GM23338 (cell line): Measurements from ENCODE around the gene RAD18. TPM values are rescaled to one million over a fixed set of nuclear protein-coding genes. Genes with fewer than 3 reads are reported as not detected.

ENCODE experiments used
- ATAC-seq: fragments of 200-7000 bp; cut with Tn5 transposase; 3 replicates; pipeline ENCODE4 v1.9.1; 2020
- DNase-seq: peaks from one replicate; pipeline ENCODE4 v3.0.0-alpha.2; 2015; ENCODE audit warnings: low spot score
- H2AFZ ChIP-seq: fragments of 200-600 bp; sonication (generic); 2 replicates; pipeline ENCODE4 v1.8.0; 2016; ENCODE audit warnings: antibody characterized with exemption, mild to moderate bottlenecking, moderate library complexity
- H3F3A ChIP-seq: fragments of 200-600 bp; sonication (generic); replicated peaks from 2 replicates; pipeline ENCODE4 v1.8.0; 2017; ENCODE audit warnings: antibody characterized with exemption, mixed run types, low read depth
- H3K27ac ChIP-seq: fragments of 200-600 bp; sonication (generic); 2 replicates; pipeline ENCODE4 v1.6.1; 2016; ENCODE audit warnings: low read depth
- H3K27me3 ChIP-seq: fragments of 200-600 bp; sonication (generic); 2 replicates; pipeline ENCODE4 v1.8.0; 2016; ENCODE audit warnings: mild to moderate bottlenecking, mixed run types, moderate library complexity; ENCODE audit not compliant: insufficient read depth
- H3K36me3 ChIP-seq: fragments of 200-600 bp; sonication (generic); 2 replicates; pipeline ENCODE4 v1.8.0; 2016; ENCODE audit warnings: mild to moderate bottlenecking; ENCODE audit not compliant: insufficient read depth
- H3K4me1 ChIP-seq: fragments of 200-600 bp; sonication (generic); 2 replicates; pipeline ENCODE4 v1.8.0; 2016; ENCODE audit warnings: mild to moderate bottlenecking, moderate library complexity; ENCODE audit not compliant: insufficient read depth
- H3K4me2 ChIP-seq: fragments of 200-600 bp; sonication (generic); 2 replicates; pipeline ENCODE4 v1.7.1; 2017; ENCODE audit warnings: mixed run types
- H3K4me3 ChIP-seq: fragments of 200-600 bp; sonication (generic); 2 replicates; pipeline ENCODE4 v1.6.1; 2016; ENCODE audit warnings: mixed run types
- H3K79me2 ChIP-seq: fragments of 200-600 bp; sonication (generic); replicated peaks from 2 replicates; pipeline ENCODE4 v1.8.0; 2017; ENCODE audit warnings: mild to moderate bottlenecking; ENCODE audit not compliant: insufficient read depth
- H3K9me2 ChIP-seq: fragments of 200-600 bp; sonication (generic); 2 replicates; pipeline ENCODE4 v1.8.0; 2017; ENCODE audit not compliant: insufficient read depth
- H4K20me1 ChIP-seq: fragments of 200-600 bp; sonication (generic); replicated peaks from 2 replicates; pipeline ENCODE4 v1.8.0; 2017; ENCODE audit warnings: mild to moderate bottlenecking; ENCODE audit not compliant: insufficient read depth
- H3K27ac Mint-ChIP-seq: 2 replicates; pipeline ENCODE4 v1.8.0; 2020; ENCODE audit warnings: inconsistent platforms, mild to moderate bottlenecking, moderate library complexity, mixed read lengths
- H3K27me3 Mint-ChIP-seq: 3 replicates; pipeline ENCODE4 v1.8.0; 2022; ENCODE audit warnings: low read depth, mild to moderate bottlenecking, moderate library complexity, mixed read lengths, inconsistent platforms; ENCODE audit not compliant: insufficient read depth, poor library complexity
- H3K36me3 Mint-ChIP-seq: 3 replicates; pipeline ENCODE4 v1.8.0; 2021; ENCODE audit warnings: low read depth, mild to moderate bottlenecking, inconsistent platforms, moderate library complexity, mixed read lengths
- H3K4me1 Mint-ChIP-seq: 3 replicates; pipeline ENCODE4 v1.8.0; 2020; ENCODE audit warnings: mild to moderate bottlenecking, inconsistent platforms, mixed read lengths
- H3K4me3 Mint-ChIP-seq: 3 replicates; pipeline ENCODE4 v1.8.0; 2021; ENCODE audit warnings: moderate library complexity, mild to moderate bottlenecking, inconsistent platforms, mixed read lengths
- H3K9me3 Mint-ChIP-seq: 3 replicates; pipeline ENCODE4 v1.8.0; 2020; ENCODE audit warnings: moderate library complexity, mild to moderate bottlenecking, inconsistent platforms, mixed read lengths
- CREB1 ChIP-seq: fragments of 250-450 bp; sonication (Bioruptor Pico); IDR thresholded peaks from 2 replicates; pipeline ENCODE4 v1.5.0; 2020; ENCODE audit warnings: low read depth, mild to moderate bottlenecking, moderate library complexity
- CTCF ChIP-seq, 2 experiments: fragments of 200-600 bp in 1 of 2; sonication (generic) in 1 of 2; conservative IDR thresholded peaks; 2 replicates each; pipeline versions ENCODE4 v1.5.1 to v1.6.1; 2016 to 2017; ENCODE audit warnings: antibody characterized with exemption in 2 of 2, low read depth in 2 of 2, mild to moderate bottlenecking in 2 of 2, moderate library complexity in 1 of 2
- ETS1 ChIP-seq: IDR thresholded peaks from 2 replicates; pipeline ENCODE4 v1.6.1; 2016; ENCODE audit warnings: antibody characterized with exemption
- EZH2 ChIP-seq: fragments of 200-600 bp; sonication (generic); IDR thresholded peaks from one replicate; pipeline ENCODE4 v1.8.0; 2017; ENCODE audit warnings: antibody characterized with exemption, mild to moderate bottlenecking, low read depth; ENCODE audit not compliant: unreplicated experiment
- EZH2phosphoT487 ChIP-seq: fragments of 200-600 bp; sonication (generic); IDR thresholded peaks from one replicate; pipeline ENCODE4 v1.8.1; 2018; ENCODE audit warnings: antibody characterized with exemption; ENCODE audit not compliant: unreplicated experiment
- JUNB ChIP-seq: IDR thresholded peaks from one replicate; pipeline ENCODE4 v1.6.1; 2016; ENCODE audit warnings: antibody characterized with exemption; ENCODE audit not compliant: unreplicated experiment
- NANOG ChIP-seq: IDR thresholded peaks from 2 replicates; pipeline ENCODE4 v1.6.1; 2016; ENCODE audit warnings: antibody characterized with exemption, borderline replicate concordance
- POLR2AphosphoS5 ChIP-seq: IDR thresholded peaks from 2 replicates; pipeline ENCODE4 v1.6.1; 2016; ENCODE audit warnings: antibody characterized with exemption, low read depth
- REST ChIP-seq: IDR thresholded peaks from one replicate; pipeline ENCODE4 v1.6.1; 2018; ENCODE audit warnings: antibody characterized with exemption; ENCODE audit not compliant: unreplicated experiment
- STAT1 ChIP-seq: IDR thresholded peaks from one replicate; pipeline ENCODE4 v1.6.1; 2016; ENCODE audit warnings: antibody characterized with exemption; ENCODE audit not compliant: unreplicated experiment
- ZNF114 ChIP-seq: fragments of 250-450 bp; sonication (Bioruptor Pico); IDR thresholded peaks from 2 replicates; pipeline ENCODE4 v1.5.0; 2020; ENCODE audit warnings: mild to moderate bottlenecking, moderate library complexity
- ZNF331 ChIP-seq: fragments of 250-450 bp; sonication (Bioruptor Pico); IDR thresholded peaks from 2 replicates; pipeline ENCODE4 v1.5.0; 2020; ENCODE audit warnings: low read depth, mild to moderate bottlenecking, moderate library complexity
- polyA plus RNA-seq: library from polyadenylated mRNA; unstranded; fragments of >200 nt; fragmentation: Nextera tagmentation; extraction: Ambion mirVana; gene quantifications from 2 replicates; pipeline ENCODE4 v1.2.1, GENCODE V29; 2016
- total RNA-seq: library from RNA; depleted of rRNA; stranded (reverse); fragments of >200 nt; shearing (Covaris generic); gene quantifications from 2 replicates; pipeline ENCODE4 v1.2.3, GENCODE V29; 2014

The RAD18 gene
- total and polyA plus RNA-seq, 2 experiments from 2014 or later: 25.4 to 40.1 TPM

GRCh38 chr3:8987645-8988383 is 24.5 kb upstream of the RAD18 start:
- H3K4me3 Mint-ChIP-seq: peak overlapping the region; percentile 69

GRCh38 chr3:8987226-8987625 is 24.0 kb upstream of the RAD18 start:
- ATAC-seq: peak; percentile 5; the same call in 2 of the 3 replicates
- H3K4me2 ChIP-seq: no peak overlapping the region
- H3K27me3 ChIP-seq: no peaks in the 10 kb centered on the region

More at GRCh38 chr3:8987645-8988383, 24.5 kb upstream of the RAD18 start:
- 0 out of 2 replicates have a peak, but pooled peaks cover 6% of the 10 kb centered on the region for H3K4me1 ChIP-seq
- H3K4me2 ChIP-seq: 0 out of 2 replicates have a peak overlapping the region, but pooled peaks have one; percentile 56
- H3K27ac ChIP-seq: no peak overlapping the region
- H3K27me3 Mint-ChIP-seq: peaks cover 12% of the 10 kb centered on the region
- H3K4me1 Mint-ChIP-seq: peaks cover 11% of the 10 kb centered on the region
- no peak overlapping the region for H3K27ac Mint-ChIP-seq
- peak; percentile 81 to 93 for TF ChIP-seq CTCF (conservative IDR thresholded peaks at IDR 0.05; ENCODE audit: low read depth in 2 of 2)
- no peak for TF ChIP-seq POLR2AphosphoS5
- no peaks in the 10 kb centered on the region for H3K9me2 ChIP-seq
- H4K20me1 ChIP-seq: no peaks in the 10 kb centered on the region
- H3K36me3 Mint-ChIP-seq: no peaks in the 10 kb centered on the region
- H2AFZ ChIP-seq: no peak overlapping the region; the same call in 1 of the 2 replicates
- H3F3A ChIP-seq: no peaks in the 10 kb centered on the region
- H3K4me3 ChIP-seq: peak overlapping the region; percentile 38
- no peaks in the 10 kb centered on the region for H3K27me3 ChIP-seq
- ATAC-seq (peak; percentile 92), DNase-seq (peak; percentile 91)
- no peaks in the 10 kb centered on the region for H3K9me3 Mint-ChIP-seq
- H3K79me2 ChIP-seq: no peaks in the 10 kb centered on the region
- no peaks in the 10 kb centered on the region for H3K36me3 ChIP-seq

GRCh38 chr3:8986741-8987140 is 23.5 kb upstream of the RAD18 start:
- no peaks in the 10 kb centered on the region for H3K36me3 ChIP-seq
- H3K27me3 ChIP-seq: no peaks in the 10 kb centered on the region
- H4K20me1 ChIP-seq: no peaks in the 10 kb centered on the region
- Mint-ChIP-seq H3K27me3 (peaks cover 12% of the 10 kb centered on the region), H3K9me3 (no peaks in the 10 kb centered on the region), H3K36me3 (no peaks in the 10 kb centered on the region), H3K4me1 (peaks cover 6% of the 10 kb centered on the region), H3K27ac (no peak overlapping the region), H3K4me3 (no peak overlapping the region)
- H3K27ac ChIP-seq: no peak overlapping the region
- no peak overlapping the region for H2AFZ ChIP-seq
- H3K4me1 ChIP-seq: no peaks in the 10 kb centered on the region
- H3K79me2 ChIP-seq: no peaks in the 10 kb centered on the region
- no peaks in the 10 kb centered on the region for H3K9me2 ChIP-seq
- no peak overlapping the region for H3K4me3 ChIP-seq
- H3K4me2 ChIP-seq: no peak overlapping the region
- no peaks in the 10 kb centered on the region for H3F3A ChIP-seq
- no peak for ATAC-seq
- DNase-seq: no peak
- TF ChIP-seq ETS1 (no peak), ZNF331 (CRISPR knock-in tag) (no peak), EZH2 (no peak), CREB1 (CRISPR knock-in tag) (no peak), ZNF114 (CRISPR knock-in tag) (no peak), EZH2phosphoT487 (no peak), REST (no peak), NANOG (no peak), JUNB (no peak), POLR2AphosphoS5 (no peak), STAT1 (no peak)

More at GRCh38 chr3:8987226-8987625, 24.0 kb upstream of the RAD18 start:
- no peaks in the 10 kb centered on the region for H3K9me3 Mint-ChIP-seq
- no peak for TF ChIP-seq ZNF331 (CRISPR knock-in tag)
- H3K27ac Mint-ChIP-seq: no peak overlapping the region
- H3K4me1 Mint-ChIP-seq: peaks cover 7% of the 10 kb centered on the region
- Histone ChIP-seq H3K9me2 (no peaks in the 10 kb centered on the region), H3K4me1 (no peaks in the 10 kb centered on the region), H3K79me2 (no peaks in the 10 kb centered on the region), H3F3A (no peaks in the 10 kb centered on the region), H3K36me3 (no peaks in the 10 kb centered on the region), H2AFZ (no peak overlapping the region), H4K20me1 (no peaks in the 10 kb centered on the region), H3K4me3 (no peak overlapping the region), H3K27ac (no peak overlapping the region)
- no peaks in the 10 kb centered on the region for H3K36me3 Mint-ChIP-seq
- no peak overlapping the region for H3K4me3 Mint-ChIP-seq
- H3K27me3 Mint-ChIP-seq: peaks cover 12% of the 10 kb centered on the region
- DNase-seq: no peak
